GM18867 (cell line): ENCODE measurements around the gene CETP.
A peak's percentile ranks its signal among the peaks of the same experiment; 100 is the strongest.
"Not testable (repeated sequence)": the region's sequence is repeated elsewhere in the genome, so short reads cannot be mapped to it uniquely, and the experiment has no call there.

Source experiments
- ATAC-seq: cut with Tn5 transposase; IDR thresholded peaks from one replicate; pipeline ENCODE4 v1.9.1; 2021; ENCODE audit warnings: mild to moderate bottlenecking, moderate library complexity; ENCODE audit not compliant: unreplicated experiment

CETP gene

GRCh38 chr16:56995136-56995805, 33.5 kb downstream of the CETP start:
- ATAC-seq: no peak

DNA sequence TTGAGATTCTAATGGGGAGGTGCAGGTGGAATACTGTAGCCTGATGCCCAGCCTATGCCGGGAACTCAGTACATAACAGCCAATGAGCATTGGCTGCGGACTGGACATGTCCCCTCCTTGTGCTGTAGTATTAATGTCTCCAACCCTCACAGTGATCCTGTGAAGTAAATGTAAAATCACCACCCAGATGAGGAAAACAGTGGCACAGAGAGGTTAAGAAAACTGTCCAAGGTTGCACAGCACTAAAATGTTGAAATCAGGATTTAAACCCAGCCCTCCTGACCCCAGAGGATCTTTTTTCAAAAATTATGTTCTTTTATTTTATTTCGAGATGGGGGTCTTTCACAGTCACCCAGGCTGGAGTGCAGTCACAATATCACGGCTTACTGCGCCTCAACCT, 35.5 kb downstream of the CETP start:
- no peak for ATAC-seq

DNA sequence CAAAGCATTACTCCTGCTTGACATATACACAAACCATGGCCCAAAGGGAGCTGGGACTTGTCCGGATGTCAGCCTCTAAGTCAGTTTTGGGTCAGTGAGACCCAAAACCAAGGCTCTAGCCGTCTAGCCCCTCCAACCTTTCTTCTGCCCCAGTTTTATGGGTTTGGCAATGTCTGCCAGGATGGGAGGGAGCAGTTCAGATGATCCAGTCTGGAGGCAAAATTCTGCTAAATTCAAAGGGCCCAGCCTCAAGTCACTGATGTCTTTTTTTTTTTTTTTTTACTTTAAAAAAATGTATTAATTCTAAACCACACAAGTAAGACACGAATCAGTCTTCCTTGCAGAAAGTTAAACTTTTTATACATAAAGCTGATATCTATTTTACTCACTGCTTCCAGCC, 36.2 kb downstream of the CETP start:
- no peak for ATAC-seq

DNA sequence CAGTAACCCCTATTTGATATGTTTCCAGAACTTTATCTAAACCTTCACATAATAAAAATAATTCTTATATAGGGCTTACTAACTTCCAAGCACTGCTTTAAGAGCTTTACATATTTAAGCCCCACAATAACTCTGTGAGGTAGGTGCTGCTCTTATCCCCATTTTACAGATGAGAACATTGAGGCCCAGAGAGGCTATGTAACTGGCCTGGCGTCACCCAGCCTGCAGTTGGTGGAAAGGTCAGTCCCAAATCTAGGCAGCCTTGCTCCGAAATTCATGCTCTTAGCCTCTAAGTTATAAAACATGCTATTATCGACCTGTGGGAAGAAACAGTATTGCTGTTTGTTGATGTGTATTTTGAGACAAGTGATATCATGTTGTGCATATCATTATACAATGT, 36.6 kb downstream of the CETP start:
- no peak for ATAC-seq

DNA sequence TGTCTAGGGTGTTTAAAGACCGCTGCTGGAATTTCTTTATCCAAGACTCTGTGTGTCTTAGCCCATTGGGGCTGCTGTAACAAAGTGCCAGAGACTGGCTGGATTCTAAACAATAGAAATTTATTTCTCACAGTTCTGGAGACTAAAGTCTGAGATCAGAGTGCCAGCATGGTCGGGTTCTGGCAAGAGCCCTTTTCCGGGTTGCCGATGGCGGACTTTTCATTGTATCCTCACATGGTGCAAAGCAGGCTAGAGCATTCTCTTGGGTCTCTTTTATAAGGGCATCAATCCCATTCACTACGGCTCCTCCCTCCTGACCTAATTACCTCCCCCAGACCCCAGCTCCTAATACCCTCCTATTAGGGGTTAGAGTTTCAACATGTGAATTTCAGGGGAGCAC, 37.1 kb downstream of the CETP start:
- ATAC-seq: no peak

DNA sequence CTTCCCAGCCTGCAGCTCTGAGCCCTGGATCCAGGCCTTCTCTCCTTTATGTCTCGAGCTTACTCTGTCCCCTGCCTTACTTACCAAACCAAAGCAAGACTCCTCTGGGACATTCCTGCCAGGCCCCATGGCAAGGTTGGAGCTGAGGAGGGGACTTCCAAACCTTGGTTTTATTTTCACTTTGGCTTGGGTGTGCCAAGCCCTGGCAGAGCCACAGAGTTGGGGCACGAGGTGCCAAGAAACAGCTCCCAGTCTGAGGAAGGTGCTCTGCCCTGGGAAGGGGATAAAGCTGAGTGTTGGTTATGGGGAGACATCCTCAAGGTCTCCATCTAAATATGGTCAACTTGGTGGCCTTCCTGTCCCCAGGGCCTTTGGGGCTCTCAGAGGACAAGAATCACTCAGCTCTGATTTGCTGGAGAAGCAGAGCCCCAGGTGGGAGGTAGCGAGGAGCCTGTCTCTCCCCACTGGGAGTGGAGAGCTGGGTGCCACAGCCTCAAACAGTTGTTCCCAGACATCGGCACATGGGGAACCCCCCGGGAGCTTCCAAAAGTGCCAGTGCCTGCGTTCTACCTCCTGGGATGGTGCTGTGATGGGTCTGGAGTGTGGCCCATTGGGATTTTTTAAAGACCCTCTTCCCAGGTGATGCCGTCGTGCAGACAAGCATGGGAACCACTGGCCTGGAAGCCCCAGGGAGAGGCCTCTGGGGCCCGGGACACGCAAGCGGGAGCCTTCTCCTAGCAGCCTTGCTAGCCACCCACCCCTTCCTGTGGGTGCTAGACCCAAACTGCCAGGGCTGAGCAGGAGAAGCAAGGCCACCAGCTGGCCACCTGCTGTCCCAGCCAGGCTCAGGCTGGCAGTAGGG, 37.9 kb downstream of the CETP start:
- no peak for ATAC-seq

DNA sequence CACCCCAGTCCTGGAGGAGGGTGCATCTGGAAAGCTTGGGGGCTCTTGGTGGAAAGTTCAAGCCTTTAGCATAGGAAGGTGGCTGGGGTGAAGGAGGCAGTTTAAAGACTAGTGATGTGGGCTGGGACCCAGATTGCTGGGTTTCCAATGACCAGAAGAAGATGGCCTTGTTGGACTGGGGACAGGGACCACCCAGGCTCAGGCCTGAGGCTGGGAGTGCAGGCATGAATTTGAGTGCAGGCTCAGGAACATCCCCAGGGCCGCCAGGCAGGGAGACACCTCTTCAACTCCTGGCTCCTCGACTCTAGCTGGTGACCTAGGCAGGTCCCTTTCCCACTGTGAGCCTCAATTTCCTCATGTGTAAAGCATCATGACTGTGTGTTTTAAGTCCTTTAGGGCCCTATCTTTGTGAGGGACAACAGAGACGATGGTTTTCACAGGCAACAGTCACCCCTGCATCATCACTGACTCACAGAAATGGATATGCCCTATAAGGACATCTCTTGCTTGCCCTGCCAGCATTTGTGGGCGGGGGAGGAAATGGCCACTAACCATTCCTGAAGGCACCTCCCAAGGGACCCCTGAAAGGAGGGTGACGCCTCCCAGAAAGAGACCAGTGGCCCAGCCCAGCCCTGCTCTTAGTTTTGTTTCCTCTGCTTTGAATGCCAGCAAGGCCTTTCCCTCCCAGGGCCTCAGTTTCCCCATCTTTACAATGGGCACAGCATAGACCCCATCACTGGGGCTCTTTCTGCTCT, 38.7 kb downstream of the CETP start:
- ATAC-seq: peak; percentile 32

DNA sequence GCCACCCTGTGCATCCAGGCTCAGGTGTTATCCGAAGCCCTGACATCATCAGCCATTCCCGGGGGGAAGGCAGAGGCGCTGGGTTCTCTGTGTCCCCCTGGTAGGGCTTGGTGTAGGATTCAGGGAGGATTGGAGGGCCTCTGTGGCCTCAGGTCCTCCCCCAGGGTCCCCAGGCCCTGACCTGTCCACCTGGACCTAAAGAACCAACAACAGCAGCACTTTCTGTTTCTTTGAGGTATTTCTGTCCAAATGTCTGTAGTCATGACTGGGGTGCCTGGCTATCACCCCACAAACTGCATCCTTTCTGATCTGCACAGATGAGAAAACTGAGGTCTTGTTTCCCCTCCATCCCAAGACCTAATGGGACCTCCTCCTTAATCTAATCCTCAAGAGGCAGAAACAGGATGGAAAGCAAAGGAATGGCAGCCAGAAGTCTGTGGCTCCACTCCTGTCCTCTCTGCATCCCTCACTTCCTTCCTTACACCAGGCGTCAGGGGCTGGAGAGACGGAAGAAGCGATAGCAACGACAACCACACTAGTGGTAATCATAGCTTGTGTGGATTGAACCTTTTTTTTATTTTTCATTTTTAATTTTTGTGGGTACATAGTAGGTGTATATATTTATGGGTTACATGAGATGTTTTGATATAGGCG, 39.4 kb downstream of the CETP start:
- peak; percentile 0 for ATAC-seq

DNA sequence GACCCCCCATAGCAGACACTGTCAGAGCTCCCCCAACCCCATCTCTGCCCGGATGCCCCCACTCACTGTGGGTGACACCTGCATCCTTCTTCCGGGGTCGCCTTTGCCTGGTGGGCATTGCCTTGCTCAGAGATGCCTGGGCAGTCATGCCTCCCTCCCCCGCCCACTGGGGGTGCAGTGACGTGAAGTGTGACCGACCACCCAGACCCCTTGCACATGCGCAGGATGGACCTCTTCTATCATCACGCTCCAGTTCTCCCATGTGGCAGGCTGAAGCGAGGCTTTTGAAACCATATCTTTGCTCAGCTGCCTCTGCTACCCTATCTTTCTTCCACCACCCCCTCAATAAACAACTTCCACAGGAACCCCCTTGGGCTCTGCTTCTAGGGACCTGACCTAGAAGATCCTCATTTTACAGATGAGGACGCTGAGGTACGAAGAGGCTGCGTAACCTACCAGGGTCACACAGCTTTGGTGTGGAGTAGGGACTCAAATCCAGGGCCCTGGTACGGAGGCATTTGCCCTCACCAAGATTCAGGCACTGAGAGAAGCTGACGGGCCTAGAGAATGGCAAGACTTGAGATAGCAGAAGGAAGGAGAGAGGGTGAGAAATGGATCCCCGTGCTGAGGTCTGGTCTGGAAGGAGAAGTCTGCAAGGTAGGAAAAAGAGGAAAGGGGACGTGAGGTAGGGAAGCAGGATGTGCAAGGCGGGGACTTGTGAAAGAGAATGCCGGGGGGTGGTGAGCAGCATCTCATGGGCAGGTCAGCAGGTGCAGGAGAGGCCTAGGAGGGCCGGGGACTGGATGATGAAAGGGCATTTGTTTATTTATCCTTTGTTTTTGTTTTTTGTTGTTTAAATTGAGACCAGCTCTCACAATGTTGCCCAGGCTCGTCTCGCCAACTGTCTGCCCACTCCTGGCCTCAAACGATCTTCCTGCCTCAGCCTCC, 42.0 kb downstream of the CETP start:
- no peak for ATAC-seq

GRCh38 chr16:57004387-57005250, 42.9 kb downstream of the CETP start:
- ATAC-seq: peak; percentile 38

DNA sequence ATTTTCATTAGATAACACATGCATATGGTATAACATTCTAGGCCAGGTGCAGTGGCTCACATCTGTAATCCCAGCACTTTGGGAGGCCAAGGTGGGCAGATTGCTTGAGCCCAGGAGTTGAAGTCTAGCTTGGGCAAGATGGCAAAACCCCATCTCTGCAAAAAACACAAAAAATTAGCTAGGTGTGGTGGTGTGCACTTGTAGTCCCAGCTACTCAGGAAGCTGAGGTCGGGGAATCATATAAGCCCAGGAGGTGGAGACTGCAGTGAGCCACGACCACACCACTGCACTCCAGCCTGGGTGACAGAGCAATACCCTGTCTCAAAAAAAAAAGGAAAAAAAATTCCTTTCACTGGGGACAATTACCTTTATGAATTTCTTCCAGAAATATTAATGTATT, 43.8 kb downstream of the CETP start:
- not testable (repeated sequence) for ATAC-seq

DNA sequence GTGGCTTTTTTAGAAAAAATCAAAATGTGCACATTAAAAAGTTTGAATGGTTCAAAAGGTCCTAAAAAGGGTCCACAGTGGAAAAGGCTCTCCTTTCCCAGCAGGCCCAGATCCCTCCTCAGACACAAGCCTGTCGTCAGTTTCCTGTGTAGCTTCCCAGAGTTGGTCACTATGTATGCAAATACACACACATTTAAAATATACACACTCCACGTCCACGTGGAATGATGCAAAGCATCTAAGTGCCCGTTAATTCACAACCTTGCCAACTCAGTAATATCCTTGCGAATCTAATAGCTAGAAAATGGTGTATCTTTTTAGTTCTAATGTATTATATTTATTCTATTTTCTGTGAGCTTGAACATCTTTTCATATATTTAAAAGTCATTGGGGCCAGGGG, 45.3 kb downstream of the CETP start:
- no peak for ATAC-seq

DNA sequence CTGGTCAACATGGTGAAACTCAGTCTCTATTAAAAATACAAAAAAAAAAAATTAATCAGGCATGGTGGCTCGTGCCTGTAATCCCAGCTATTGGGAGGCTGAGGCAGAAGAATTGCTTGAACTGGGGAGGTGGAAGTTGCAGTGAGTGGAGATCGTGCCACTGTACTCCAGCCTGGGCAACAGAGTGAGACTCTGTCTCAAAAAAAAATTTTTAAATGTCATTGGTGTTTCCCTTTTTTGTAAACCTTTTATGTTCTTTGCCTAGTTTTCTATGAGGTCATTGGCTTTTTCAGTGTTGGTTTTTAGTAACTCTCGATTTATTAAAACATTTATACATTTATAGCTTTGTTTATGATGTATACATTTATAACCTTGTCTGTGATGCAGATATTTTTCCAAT, 45.8 kb downstream of the CETP start:
- no peak for ATAC-seq

DNA sequence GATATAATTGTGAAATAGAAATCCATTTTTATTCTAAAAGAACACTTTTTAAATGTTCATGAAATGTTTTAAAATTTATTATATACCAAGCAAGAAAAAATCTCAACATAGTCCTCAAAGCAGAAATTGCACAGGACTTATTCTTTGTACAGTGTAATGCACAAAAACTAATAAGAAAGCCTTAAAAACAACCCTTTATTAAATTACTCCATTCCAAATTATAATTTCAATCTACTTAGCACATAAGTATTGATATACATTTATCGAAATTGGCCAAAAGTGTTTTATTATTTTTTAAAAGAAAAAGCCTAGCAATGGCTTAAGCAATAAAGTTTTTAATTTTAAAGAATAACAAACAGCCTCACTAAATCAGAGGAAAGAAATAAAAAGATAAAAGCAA, 46.7 kb downstream of the CETP start:
- no peak for ATAC-seq

- no peak for ATAC-seq
Measured at GRCh38 chr16:57009643-57010170, 48.0 kb downstream of the CETP start.

GRCh38 chr16:57012353-57012752, 50.6 kb downstream of the CETP start:
- ATAC-seq: no peak

GRCh38 chr16:57013229-57013628, 51.5 kb downstream of the CETP start:
- no peak for ATAC-seq

GRCh38 chr16:57013902-57014301, 52.2 kb downstream of the CETP start:
- ATAC-seq: no peak

DNA sequence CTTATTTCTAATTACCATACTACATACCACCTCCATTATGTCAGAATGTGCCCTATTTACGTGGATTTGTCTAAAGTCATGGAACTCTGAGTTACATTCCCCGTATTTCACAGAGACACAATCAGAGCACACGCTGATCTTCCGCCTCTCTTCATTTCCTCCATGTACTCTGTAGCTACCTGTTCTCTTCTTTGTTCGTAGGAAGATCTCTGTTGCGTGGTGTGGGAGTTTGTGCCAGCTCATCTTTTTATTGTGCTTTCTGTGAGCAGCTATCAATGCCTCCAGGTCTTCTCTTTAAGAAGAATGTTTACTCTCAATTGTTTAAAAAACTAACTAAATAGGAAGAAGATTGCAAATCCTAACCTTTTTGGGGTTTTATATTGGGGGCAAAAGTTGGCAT, 54.6 kb downstream of the CETP start:
- ATAC-seq: no peak
